ENCODE results near the gene BRCA2. TPM values are rescaled to one million over a fixed set of nuclear protein-coding genes. Genes with fewer than 3 reads are reported as not detected.
A peak's percentile ranks its signal among the peaks of the same experiment; 100 is the strongest.

The BRCA2 gene
- total and polyA plus RNA-seq, 7 donors: 0.23 to 2.4 (median 0.63) TPM; not detected in 1

- Histone ChIP-seq H3K27ac (no peak overlapping the region), H3K9me3 (no peaks in the 10 kb centered on the region), H3K36me3 (no peaks in the 10 kb centered on the region), H3K27me3 (no peaks in the 10 kb centered on the region), H3K4me1 (no peaks in the 10 kb centered on the region), H3K4me3 (no peak overlapping the region)
- TF ChIP-seq POLR2AphosphoS5 (IDR thresholded peaks at IDR 0.05) (no peak), EP300 (IDR thresholded peaks at IDR 0.05) (no peak), POLR2A (IDR thresholded peaks at IDR 0.05) (no peak), CTCF (IDR thresholded peaks at IDR 0.05) (no peak)
- no peak for DNase-seq
- WGBS, 2 donors: 90 to 99% methylated on average over 1 of the region's 1 CpG
- intact Hi-C loops (cut with DNase I): no loop called here
Measured at GRCh38 chr13:32378012-32378411, 62.7 kb downstream of the BRCA2 start.

- TF ChIP-seq POLR2A (IDR thresholded peaks at IDR 0.05) (no peak), CTCF (IDR thresholded peaks at IDR 0.05) (peak in 3 of 4 experiments; percentile 12 to 35 (median 20)), EP300 (IDR thresholded peaks at IDR 0.05) (no peak), POLR2AphosphoS5 (IDR thresholded peaks at IDR 0.05) (no peak)
- no peak for DNase-seq
- intact Hi-C loops (cut with DNase I): loop anchor here (5.0 kb wide), 1 partner anchor 201 kb away; no protein-coding TSS in a partner anchor
- H3K4me1 ChIP-seq: no peaks in the 10 kb centered on the region
- H3K27ac ChIP-seq: no peak overlapping the region
- H3K9me3 ChIP-seq: no peaks in the 10 kb centered on the region
- H3K36me3 ChIP-seq: no peaks in the 10 kb centered on the region
- no peak overlapping the region for H3K4me3 ChIP-seq
- H3K27me3 ChIP-seq: no peaks in the 10 kb centered on the region
- 69 to 73% methylated on average over 3 of the region's 3 CpGs for whole genome bisulfite sequencing, 2 donors
Measured at GRCh38 chr13:32381539-32381938, 66.2 kb downstream of the BRCA2 start.

- H3K27me3 ChIP-seq: no peaks in the 10 kb centered on the region
Measured at GRCh38 chr13:32383836-32384618, 68.7 kb downstream of the BRCA2 start.

GRCh38 chr13:32384702-32385101 is 69.4 kb downstream of the BRCA2 start:
- intact Hi-C loops (cut with DNase I): loop anchor here (5.0 kb wide), 1 partner anchor 198 kb away; no protein-coding TSS in a partner anchor
- DNase-seq: no peak
- H3K27me3 ChIP-seq: no peaks in the 10 kb centered on the region
- H3K27ac ChIP-seq: no peak overlapping the region
- H3K4me3 ChIP-seq: no peak overlapping the region
- H3K36me3 ChIP-seq: no peaks in the 10 kb centered on the region
- no peaks in the 10 kb centered on the region for H3K4me1 ChIP-seq
- TF ChIP-seq POLR2A (IDR thresholded peaks at IDR 0.05) (no peak), POLR2AphosphoS5 (IDR thresholded peaks at IDR 0.05) (no peak), CTCF (IDR thresholded peaks at IDR 0.05) (no peak), EP300 (IDR thresholded peaks at IDR 0.05) (no peak)
- H3K9me3 ChIP-seq: no peaks in the 10 kb centered on the region
- 88 to 96% methylated on average over 2 of the region's 2 CpGs for WGBS, 2 donors

More at GRCh38 chr13:32383836-32384618, 68.7 kb downstream of the BRCA2 start:
- Histone ChIP-seq H3K27ac (no peak overlapping the region), H3K36me3 (no peaks in the 10 kb centered on the region), H3K9me3 (no peaks in the 10 kb centered on the region), H3K4me3 (no peak overlapping the region), H3K4me1 (no peaks in the 10 kb centered on the region)
- no peak for TF ChIP-seq POLR2A (IDR thresholded peaks at IDR 0.05)
- no peak for TF ChIP-seq CTCF (IDR thresholded peaks at IDR 0.05)
- TF ChIP-seq POLR2AphosphoS5 (IDR thresholded peaks at IDR 0.05): no peak
- TF ChIP-seq EP300 (IDR thresholded peaks at IDR 0.05): no peak
- 89 to 90% methylated on average over 5 of the region's 5 CpGs for WGBS, 2 donors
- intact Hi-C loops (cut with DNase I): loop anchor here (5.0 kb wide), 1 partner anchor 198 kb away; no protein-coding TSS in a partner anchor
- no peak for DNase-seq
